Measurements from ENCODE around the gene ITPR1.

Gene ITPR1

GRCh38 chr3:4517093-4517492 is 23.9 kb downstream of the ITPR1 start:
- Histone ChIP-seq H3K79me2 (ENCODE audit: insufficient read depth, low read length) (no peaks in the 10 kb centered on the region), H3K9me3 (ENCODE audit: low read length) (no peaks in the 10 kb centered on the region), H3K27ac (ENCODE audit: low read depth, low read length, poor library complexity, severe bottlenecking) (no peak overlapping the region), H3K4me2 (ENCODE audit: low read length) (no peak overlapping the region), H2AFZ (ENCODE audit: low read length) (no peak overlapping the region), H3K36me3 (ENCODE audit: insufficient read depth, low read length) (no peaks in the 10 kb centered on the region), H3K4me1 (ENCODE audit: insufficient read depth, low read length, severe bottlenecking) (no peaks in the 10 kb centered on the region), H3K9ac (ENCODE audit: low read length) (no peak overlapping the region), H3F3A (ENCODE audit: insufficient read depth, low read length) (no peaks in the 10 kb centered on the region), H3K27me3 (ENCODE audit: insufficient read depth, low read length) (no peaks in the 10 kb centered on the region), H3K9me2 (ENCODE audit: low read depth, low read length) (no peaks in the 10 kb centered on the region), H4K20me1 (ENCODE audit: insufficient read depth, low read length) (no peaks in the 10 kb centered on the region), H3K4me3 (ENCODE audit: low read depth, low read length, poor library complexity, severe bottlenecking) (no peak overlapping the region)
- TF ChIP-seq EZH2 (IDR thresholded peaks at IDR 0.05; ENCODE audit: borderline replicate concordance, low read length): no peak
- no peak for TF ChIP-seq CTCF (IDR thresholded peaks at IDR 0.05; ENCODE audit: low read length)

GRCh38 chr3:4517643-4518311 is 24.6 kb downstream of the ITPR1 start:
- Histone ChIP-seq H3K9ac (ENCODE audit: low read length) (no peak overlapping the region), H3K4me2 (ENCODE audit: low read length) (no peak overlapping the region), H3F3A (ENCODE audit: insufficient read depth, low read length) (no peaks in the 10 kb centered on the region), H3K4me1 (ENCODE audit: insufficient read depth, low read length, severe bottlenecking) (no peaks in the 10 kb centered on the region), H3K27me3 (ENCODE audit: insufficient read depth, low read length) (no peaks in the 10 kb centered on the region), H3K79me2 (ENCODE audit: insufficient read depth, low read length) (no peaks in the 10 kb centered on the region), H3K27ac (ENCODE audit: low read depth, low read length, poor library complexity, severe bottlenecking) (no peak overlapping the region), H3K9me3 (ENCODE audit: low read length) (no peaks in the 10 kb centered on the region), H4K20me1 (ENCODE audit: insufficient read depth, low read length) (no peaks in the 10 kb centered on the region), H3K4me3 (ENCODE audit: low read depth, low read length, poor library complexity, severe bottlenecking) (no peak overlapping the region), H2AFZ (ENCODE audit: low read length) (no peak overlapping the region), H3K9me2 (ENCODE audit: low read depth, low read length) (no peaks in the 10 kb centered on the region), H3K36me3 (ENCODE audit: insufficient read depth, low read length) (no peaks in the 10 kb centered on the region)
- TF ChIP-seq CTCF (IDR thresholded peaks at IDR 0.05; ENCODE audit: low read length): no peak
- TF ChIP-seq EZH2 (IDR thresholded peaks at IDR 0.05; ENCODE audit: borderline replicate concordance, low read length): no peak

- no peak overlapping the region for H3K4me3 ChIP-seq (ENCODE audit: low read depth, low read length, poor library complexity, severe bottlenecking)
- H3K4me2 ChIP-seq (ENCODE audit: low read length): no peak overlapping the region
- H3F3A ChIP-seq (ENCODE audit: insufficient read depth, low read length): no peaks in the 10 kb centered on the region
- H2AFZ ChIP-seq (ENCODE audit: low read length): no peak overlapping the region
- H3K27ac ChIP-seq (ENCODE audit: low read depth, low read length, poor library complexity, severe bottlenecking): no peak overlapping the region
- no peaks in the 10 kb centered on the region for H3K79me2 ChIP-seq (ENCODE audit: insufficient read depth, low read length)
- TF ChIP-seq CTCF (IDR thresholded peaks at IDR 0.05; ENCODE audit: low read length): no peak
- no peak for TF ChIP-seq EZH2 (IDR thresholded peaks at IDR 0.05; ENCODE audit: borderline replicate concordance, low read length)
- no peaks in the 10 kb centered on the region for H4K20me1 ChIP-seq (ENCODE audit: insufficient read depth, low read length)
- H3K9ac ChIP-seq (ENCODE audit: low read length): no peak overlapping the region
- no peaks in the 10 kb centered on the region for H3K4me1 ChIP-seq (ENCODE audit: insufficient read depth, low read length, severe bottlenecking)
- H3K9me3 ChIP-seq (ENCODE audit: low read length): no peaks in the 10 kb centered on the region
- H3K9me2 ChIP-seq (ENCODE audit: low read depth, low read length): no peaks in the 10 kb centered on the region
- no peaks in the 10 kb centered on the region for H3K27me3 ChIP-seq (ENCODE audit: insufficient read depth, low read length)
- no peaks in the 10 kb centered on the region for H3K36me3 ChIP-seq (ENCODE audit: insufficient read depth, low read length)
These were observed 27.1 kb downstream of the ITPR1 start for GRCh38 chr3:4520033-4520816.
